Measurements from ENCODE around the gene HIBADH.

HIBADH gene

GRCh38 chr7:27478556-27478955 lies 184.1 kb downstream of the HIBADH start:
- DNase-seq = no peak

GRCh38 chr7:27478084-27478483 lies 184.6 kb downstream of the HIBADH start:
- no peak for DNase-seq

GRCh38 chr7:27476493-27476892 lies 186.2 kb downstream of the HIBADH start:
- DNase-seq = no peak

All from activated naive CD4-positive, alpha-beta T cell treated with anti-CD3 and anti-CD28 coated beads, Interleukin-2, amount 50 U/mL, for 16 hours (primary cell).